NCI-H446 (cell line): ENCODE results near the gene CPA5.

Experiments
- DNase-seq, 2 experiments: peaks; one replicate each; lab custom pipeline; 2025; lab: John Stamatoyannopoulos, UW

CPA5 gene

DNA sequence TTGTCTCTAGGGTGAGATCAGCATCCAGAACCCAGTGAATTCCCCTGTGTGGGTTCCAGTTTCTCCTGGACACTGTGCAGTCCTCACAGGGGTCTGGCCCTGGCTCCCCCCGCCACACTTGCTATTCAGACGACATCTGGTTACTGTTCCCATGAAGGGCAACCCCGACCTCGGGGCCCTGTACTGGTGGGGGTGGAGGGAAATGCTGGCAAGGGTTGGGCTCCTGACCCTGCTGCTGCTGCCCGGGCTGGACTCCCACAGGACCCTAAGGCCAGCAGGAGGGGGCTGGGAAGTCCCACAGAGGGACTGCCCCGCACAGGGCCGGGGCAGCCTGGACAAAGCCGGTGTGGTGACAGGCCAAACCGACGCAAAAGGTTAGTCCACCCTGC, 34.9 kb downstream of the CPA5 start:
- no peak for DNase-seq

DNA sequence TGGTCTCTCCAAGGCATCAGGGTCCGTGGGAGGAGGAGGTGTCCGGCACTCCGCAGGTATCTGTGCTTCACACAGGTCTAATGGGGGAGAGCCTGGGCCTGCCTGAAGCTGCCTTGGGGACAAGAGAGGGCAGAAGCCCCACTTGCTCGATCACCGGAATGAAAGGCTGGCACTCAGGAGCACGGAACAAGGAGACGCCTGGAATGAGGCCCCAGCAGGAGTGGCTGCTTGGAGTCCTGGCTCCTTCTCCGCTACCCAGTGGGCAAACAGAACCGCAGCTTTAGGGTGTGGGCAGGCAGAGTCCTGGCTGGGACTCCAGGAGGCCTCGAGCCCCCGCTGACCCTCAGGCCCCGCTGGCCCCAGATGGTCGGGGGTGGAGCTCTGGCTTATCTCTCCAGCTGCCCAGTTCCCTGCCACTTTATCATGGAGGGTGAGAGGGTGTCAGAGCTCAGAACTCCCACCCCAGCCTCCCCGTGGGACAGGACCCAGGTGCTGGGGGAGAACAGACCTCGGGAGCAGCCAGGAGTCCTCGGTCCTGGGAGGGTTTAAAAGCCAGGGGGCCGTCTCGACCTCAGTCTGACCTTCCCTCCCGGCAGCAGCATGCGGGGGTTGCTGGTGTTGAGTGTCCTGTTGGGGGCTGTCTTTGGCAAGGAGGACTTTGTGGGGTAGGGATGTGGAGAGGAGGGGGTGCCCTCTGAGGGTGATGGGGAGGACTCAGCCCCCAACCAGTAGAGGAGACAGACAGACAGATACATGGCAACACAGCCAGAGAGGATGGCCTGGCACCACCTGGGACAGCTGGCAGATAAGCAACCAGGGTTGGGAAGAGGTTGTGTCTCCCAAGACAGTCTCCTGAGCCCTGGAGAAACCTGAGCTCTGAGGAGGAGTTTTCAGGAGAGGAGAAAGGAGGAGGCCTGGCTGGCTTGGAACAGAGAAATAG, 35.6 kb downstream of the CPA5 start, which contains the start of gene CPA1:
Gene CPA1, plus strand, starts transcription at position 574 of the 940 bp plus-strand sequence. Its CDS starts 27 bp downstream, at position 601.
- no peak for DNase-seq

DNA sequence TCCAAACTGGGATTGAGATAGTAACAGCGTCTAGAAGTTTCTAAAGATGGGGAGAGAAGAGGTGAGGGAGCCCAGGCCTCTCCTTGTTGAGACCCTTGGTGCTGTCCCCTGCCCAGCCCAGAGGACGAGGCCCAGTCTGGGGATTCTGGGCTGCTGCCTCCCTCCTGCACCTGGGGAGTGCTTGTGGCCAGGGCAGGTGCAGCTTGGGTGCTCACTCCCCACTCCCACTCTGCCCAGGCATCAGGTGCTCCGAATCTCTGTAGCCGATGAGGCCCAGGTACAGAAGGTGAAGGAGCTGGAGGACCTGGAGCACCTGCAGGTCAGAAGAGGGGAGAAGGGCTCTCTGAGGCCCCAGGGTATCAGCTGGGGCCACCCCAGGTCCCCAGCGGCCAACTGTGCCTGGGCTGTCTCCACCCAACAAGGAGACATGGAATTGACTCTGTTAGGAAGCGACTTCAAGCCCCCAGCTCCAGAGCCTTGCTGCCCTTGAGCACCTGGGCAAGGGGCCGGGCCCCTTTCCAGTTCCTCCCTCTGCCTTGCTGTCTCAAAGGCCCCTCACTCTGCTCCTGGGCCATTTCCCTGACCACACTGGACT, 36.3 kb downstream of the CPA5 start:
- no peak for DNase-seq

DNA sequence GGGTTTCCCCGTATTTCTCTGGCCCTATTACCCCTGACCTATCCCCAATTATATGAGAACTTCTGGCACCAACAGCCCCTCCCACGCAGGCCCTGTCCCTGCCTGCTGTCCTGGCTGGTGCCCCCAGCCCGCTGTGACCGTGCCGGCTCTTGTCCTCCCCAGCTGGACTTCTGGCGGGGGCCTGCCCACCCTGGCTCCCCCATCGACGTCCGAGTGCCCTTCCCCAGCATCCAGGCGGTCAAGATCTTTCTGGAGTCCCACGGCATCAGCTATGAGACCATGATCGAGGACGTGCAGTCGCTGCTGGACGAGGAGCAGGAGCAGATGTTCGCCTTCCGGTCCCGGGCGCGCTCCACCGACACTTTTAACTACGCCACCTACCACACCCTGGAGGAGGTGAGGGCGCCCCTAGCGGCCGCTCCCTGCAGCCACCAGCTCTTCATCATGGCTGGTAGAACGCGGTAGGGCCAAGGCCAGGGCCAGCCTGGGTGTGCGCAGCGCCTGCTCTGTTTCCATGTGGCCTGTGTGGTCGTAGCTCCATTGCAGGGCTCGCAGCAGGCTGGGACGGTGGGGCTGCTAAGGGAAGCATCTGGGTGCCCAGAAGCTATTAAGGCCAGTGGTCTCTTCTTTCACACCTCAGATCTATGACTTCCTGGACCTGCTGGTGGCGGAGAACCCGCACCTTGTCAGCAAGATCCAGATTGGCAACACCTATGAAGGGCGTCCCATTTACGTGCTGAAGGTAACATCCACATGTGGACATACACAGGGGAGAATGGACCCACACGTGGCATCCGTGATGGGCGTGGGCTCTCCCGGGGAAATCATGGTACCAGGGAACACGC, 37.1 kb downstream of the CPA5 start:
- no peak for DNase-seq

DNA sequence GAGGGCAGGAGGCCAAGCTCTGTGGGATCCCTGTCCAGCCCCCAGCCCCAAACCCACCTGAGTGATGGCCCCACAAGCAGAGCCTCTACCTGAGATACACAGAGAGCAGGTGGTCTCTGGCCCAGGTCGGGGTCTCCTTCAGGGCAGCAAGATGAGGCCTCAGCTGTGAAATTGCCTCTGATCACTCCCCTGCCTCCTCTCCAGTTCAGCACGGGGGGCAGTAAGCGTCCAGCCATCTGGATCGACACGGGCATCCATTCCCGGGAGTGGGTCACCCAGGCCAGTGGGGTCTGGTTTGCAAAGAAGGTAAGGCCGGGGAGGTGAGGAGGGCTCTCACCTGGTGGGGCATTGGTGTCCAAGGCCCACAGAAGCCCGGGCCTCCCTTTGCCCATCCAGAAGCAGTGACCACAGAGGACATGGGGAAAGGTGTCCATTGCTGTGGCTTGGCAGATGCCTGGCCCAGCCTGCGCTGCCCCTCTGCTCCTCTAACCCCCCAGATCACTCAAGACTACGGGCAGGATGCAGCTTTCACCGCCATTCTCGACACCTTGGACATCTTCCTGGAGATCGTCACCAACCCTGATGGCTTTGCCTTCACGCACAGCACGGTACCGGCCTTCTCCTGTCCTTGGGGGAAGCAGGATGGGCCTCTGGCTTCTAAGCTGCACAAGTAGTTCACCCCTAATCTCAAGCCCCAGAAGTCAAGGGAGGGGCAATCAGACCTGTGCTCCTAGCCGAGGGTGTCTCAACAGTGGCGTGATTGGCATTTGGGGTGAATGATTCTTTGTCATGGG, 38.8 kb downstream of the CPA5 start:
- no peak for DNase-seq

DNA sequence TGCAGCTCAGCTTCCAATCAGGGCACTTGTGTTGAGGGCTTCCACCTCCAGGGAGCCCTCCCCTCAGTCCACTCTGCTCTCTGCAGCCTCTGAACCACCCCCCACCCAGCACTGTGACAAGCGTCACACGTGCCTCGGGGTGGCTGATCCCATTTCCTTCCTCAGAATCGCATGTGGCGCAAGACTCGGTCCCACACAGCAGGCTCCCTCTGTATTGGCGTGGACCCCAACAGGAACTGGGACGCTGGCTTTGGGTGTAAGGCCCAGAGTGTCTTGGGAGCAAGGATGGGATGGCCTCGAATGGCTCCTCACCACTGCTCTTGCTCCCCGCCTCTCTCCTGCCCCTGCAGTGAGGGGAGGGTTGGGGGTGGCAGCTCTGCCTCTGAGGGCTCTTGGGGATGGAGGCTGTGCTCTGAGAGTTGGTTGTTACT, 39.8 kb downstream of the CPA5 start:
- DNase-seq: no peak

DNA sequence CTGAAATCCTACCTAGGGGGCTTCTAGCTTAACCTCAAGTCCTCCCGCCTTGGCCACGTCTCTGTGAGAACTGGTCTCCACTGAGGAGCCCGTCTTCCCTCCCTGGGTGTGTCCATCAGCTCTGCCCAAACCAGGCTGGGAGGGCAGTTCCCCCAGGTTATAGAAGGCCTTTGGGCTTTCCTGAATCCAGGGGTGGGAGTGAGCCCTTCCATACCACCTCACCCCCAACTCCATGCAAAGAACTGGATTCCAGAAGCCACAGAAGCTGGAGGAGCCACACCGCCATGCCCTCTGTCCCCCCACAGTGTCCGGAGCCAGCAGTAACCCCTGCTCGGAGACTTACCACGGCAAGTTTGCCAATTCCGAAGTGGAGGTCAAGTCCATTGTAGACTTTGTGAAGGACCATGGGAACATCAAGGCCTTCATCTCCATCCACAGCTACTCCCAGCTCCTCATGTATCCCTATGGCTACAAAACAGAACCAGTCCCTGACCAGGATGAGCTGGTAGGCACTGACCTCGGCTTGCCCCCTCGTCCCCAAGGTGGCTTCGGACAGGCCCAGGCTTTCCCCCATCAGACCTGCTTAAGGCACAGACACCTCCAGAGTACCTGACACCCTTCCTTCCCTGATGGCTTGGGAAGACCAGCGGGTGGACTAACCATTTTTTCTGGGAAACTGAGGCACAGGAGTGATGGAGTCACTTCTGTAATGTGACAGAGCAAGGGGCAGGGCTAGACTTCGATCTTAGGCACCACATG, 40.4 kb downstream of the CPA5 start:
- no peak for DNase-seq

DNA sequence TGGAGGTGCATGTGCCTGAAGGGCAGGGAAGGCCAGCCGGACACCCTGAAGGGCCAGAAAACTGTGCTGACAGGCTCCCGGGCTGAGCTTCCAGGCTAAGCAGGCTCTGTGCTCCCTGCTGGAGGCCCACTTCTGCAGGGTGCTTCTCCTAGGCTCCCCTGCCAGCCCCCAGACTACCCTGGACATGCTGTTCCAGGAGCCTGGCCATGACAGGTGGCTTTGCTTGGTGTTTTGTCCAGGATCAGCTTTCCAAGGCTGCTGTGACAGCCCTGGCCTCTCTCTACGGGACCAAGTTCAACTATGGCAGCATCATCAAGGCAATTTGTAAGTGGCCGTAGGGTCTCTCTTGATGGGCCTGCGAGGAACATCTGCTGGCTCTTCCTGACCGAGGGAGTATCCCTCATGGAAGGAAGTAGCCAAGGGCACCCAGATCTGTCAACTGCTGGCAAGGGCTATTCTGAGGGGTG, 41.0 kb downstream of the CPA5 start:
- DNase-seq: no peak

DNA sequence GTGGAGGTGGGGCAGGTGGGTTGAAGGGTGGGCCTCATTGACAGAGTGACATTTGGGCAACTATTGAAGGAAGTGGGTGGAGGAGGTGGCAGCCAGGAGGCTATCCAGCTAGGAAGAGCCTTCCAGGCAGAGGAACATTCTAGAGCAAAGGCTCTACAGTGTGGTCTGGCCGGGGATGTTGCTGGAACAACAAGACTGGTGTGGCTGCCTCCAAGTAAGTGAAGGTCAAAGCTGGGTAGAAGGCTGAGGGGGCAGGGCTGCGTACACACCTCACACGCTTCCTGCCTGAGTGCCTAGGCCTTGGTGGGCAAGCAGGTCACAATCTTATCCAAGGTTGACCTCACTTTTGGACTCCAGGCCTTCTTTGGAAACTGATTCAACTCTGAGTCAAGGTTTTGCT, 42.3 kb downstream of the CPA5 start:
- DNase-seq: no peak

DNA sequence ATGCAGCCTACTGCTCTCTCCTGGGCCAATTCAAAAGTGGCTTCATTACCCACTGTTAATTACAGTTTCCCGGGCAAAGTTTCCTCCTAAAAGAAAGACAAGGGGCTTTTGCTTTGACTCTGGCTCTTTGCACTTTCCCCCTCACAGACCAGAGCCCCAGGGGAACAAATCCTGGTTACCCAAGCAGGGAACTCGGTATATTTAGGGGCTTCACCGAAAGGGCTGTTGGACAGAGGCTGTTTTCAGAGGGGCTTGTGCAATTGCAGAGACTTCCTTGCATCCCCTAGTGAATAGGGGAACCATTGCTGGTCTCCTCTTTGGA, 42.7 kb downstream of the CPA5 start:
- DNase-seq: no peak

DNA sequence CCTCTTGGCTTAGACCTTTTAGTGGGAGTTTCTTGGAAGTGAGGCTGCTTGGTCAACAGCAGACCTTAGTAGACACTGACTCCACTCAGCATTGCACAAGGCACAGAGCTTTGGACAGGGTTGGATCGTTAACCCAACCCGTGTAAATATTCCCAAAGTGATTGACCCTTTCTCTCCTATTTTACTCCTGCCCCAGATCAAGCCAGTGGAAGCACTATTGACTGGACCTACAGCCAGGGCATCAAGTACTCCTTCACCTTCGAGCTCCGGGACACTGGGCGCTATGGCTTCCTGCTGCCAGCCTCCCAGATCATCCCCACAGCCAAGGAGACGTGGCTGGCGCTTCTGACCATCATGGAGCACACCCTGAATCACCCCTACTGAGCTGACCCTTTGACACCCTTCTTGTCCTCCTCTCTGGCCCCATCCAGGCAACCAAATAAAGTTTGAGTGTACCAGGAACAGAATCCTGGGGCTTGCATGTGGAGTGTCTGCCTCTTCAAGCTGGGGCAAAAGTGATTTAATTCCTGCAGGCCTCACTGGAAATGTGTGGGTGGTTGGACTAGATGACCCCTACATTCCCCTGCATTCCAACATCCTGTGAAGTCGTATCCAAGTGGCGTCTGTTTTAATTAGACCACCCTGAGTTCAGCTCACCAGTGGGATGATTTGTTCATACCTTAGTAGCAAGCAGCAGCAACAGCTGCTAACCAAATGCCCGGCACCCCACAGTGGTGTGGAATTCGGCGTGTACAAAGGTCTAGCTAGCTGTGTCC, 43.2 kb downstream of the CPA5 start:
- DNase-seq: no peak

DNA sequence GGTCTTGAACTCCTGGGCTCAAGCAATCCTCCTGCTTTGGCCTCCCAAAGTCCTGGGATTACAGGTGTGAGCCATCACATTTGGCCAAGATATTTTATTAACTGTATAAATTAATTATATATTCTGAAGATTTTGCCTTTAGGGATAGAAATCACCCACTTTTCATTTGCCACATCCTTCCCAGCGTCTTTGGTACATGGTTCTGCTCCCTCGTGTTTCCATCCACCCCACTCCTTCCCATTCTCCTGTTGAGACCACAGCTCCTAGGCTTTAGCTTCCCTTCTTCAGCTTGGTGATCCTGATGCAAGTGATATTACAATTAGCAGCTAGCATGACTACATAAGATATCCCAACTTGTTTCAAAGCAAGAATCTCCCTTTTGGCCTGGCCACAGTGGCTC, 44.1 kb downstream of the CPA5 start:
- DNase-seq: no peak

DNA sequence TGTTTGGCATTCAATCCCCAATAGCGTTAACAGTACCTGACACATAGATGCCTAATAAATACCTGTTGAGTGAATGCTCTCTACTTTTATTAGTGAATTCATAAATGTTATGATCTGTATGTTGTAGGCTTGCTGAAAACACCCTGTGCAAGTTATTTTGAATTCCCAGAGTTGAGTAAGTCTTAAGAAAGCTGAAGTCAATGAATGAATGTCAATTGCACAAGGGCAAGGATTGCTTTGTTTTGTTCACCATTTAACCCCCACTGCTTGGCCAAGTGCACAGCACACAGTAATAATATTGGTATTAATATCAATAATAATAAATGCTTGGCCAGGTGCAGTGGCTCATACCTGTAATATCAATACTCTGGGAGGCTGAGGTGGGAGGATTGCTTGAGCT, 45.9 kb downstream of the CPA5 start:
- no peak for DNase-seq

DNA sequence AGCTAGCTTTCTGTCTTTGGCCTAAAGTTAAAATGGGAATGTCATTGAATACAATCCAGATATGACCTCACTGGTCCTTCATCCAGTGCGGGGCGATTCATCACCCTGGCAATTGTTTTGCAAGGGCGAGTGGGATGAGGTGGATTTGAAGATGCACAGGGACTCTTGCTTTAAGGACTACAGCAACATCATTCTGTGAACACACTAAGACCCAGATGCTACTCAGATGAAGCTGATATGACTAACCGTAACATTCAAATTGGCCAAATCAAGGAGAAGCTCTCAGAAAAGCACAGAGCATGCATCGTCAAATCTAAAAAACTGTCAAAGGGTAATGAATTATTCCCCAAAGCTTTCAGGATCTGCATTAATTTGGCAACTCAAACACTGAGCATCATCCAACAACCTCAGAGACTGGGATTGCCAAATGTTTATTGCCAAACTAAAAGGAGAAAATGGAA, 48.5 kb downstream of the CPA5 start:
- DNase-seq: peak; percentile 9 to 45

DNA sequence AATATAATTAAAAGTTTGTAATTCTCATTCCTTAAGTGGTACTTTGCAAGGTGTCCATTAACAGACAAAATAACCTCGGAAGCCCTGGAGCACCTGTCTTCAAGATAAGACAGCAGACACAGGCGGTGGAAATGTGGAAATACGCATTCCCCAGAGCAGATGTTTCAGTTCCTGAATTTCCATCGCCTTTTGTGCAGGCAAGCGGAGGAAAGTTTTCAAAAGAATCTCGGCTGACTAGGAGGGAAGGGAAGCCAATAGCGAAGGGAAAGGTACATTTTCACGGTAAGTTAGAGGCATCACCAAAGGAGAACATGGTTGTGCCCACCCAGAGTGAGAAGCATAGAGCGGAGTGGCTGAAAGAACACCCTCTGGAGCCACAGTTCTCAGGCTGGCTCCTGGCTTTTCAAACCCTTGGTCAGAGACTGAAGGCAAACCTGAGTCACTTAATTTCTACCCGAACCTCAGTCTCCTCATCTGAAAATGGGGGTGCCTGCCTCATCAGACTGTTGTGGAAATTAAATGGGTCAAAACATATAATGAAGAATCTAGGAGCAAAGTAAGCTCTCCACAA, 49.3 kb downstream of the CPA5 start:
- DNase-seq: no peak

DNA sequence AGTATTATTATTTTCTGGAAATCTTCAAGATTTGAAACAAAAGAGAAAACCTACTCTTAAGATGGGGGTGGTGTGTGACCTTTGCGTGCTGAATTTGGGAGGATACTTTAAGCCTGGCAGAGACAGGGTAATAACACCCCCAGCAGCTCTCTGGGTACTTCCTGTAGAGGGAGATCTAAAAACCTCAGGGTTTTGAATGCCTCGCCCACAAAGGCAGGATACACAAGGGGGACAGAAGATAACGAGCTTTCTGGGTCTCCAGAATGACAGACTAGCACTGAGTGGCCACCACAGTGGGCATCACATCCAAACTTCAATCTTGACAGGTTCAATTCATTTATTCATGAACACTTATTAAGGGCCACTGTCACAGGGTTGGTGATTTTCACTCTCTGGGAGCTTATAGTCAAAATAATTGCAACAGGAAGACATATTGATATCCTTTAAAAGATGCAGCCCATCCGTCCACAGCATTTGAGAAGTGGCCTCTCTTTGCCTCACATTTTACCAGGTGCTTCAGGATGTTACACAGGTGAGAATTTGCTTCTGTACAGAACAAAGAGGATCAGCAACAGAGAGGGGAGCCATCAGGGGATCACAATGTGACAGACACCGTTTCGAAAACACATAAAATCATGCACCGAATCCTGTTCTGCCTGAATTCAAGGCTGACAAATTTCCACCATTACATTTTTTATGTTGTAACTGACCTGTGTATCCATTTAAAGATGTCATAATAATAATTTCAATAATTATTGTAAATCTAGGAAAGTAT, 50.0 kb downstream of the CPA5 start:
- no peak for DNase-seq

DNA sequence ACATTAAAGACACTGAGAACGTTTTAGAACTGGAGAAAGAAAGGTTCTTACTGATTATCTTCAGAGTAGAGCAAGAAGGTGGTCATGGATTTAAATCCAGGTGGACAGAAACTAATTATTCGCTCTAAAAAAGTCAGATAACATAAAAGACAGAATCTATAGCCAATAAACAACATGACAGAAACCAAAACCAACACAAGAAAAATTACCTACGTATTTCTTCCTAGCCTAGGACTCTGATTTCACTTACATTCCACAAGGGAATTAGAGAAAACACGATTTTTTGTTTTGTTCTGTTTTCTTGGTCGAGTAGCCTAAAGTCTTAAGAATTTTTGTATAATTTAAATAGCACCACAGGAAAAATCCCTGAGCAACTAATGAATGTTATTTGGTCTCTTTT, 50.8 kb downstream of the CPA5 start:
- no peak for DNase-seq

DNA sequence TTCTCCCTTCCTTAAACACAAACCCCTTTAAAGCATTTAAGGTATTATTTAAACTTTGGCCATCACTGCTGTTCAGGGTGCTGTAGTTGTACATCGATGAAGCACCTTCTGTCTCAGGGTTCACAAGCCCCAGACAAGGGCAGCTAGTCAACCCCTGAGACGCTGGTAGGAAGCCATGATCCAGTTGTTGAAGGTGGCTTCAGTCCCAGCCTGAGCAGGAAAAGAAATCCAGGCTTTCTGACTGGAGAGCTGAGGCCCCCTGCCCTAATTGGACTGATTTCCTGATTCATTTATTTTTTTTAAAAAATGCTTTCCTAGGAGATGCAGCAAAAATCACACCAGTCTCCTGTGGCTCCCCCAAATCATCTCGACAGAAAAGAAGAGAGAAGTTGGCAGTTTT, 51.5 kb downstream of the CPA5 start:
- no peak for DNase-seq
